HG03103 (cell line): ENCODE measurements around the gene SERPINB2.

Source experiments
- ATAC-seq: cut with Tn5 transposase; IDR thresholded peaks from one replicate; pipeline ENCODE4 v1.9.1; 2021; ENCODE audit warnings: low read depth; ENCODE audit not compliant: unreplicated experiment

The SERPINB2 gene

GRCh38 chr18:63887424-63887823, at the start of gene SERPINB2:
Gene SERPINB2 (plus strand): TSS chr18:63887705. CDS start chr18:63891445, 3,740 bp downstream.
- no peak for ATAC-seq

- no peak for ATAC-seq
Observed at GRCh38 chr18:63843008-63843407, 44.5 kb upstream of the SERPINB2 start.

GRCh38 chr18:63844254-63844653, 43.3 kb upstream of the SERPINB2 start:
- peak; percentile 68 for ATAC-seq

- ATAC-seq = no peak
Observed at GRCh38 chr18:63848159-63848558, 39.3 kb upstream of the SERPINB2 start.

- peak; percentile 72 for ATAC-seq
Observed at GRCh38 chr18:63850020-63850419, 37.5 kb upstream of the SERPINB2 start.

DNA sequence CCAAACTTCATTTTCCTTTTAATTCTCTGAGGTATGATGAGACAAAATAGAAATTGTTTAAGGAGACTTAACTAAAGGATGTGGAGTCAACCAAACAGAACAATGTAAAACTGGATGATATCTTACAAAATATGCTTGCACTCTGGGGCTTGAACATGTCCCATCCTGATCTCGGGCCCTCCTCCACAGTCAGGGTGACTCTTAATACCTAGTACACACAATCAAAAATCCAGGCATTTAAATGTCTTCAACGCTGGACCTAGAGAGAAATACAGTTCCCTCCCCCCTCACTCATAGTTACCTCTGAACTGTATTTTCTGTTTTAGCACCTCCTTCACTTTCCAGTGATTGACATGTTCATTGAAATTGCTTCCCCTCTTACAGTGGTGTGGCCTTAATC, 36.9 kb upstream of the SERPINB2 start:
- ATAC-seq = no peak

DNA sequence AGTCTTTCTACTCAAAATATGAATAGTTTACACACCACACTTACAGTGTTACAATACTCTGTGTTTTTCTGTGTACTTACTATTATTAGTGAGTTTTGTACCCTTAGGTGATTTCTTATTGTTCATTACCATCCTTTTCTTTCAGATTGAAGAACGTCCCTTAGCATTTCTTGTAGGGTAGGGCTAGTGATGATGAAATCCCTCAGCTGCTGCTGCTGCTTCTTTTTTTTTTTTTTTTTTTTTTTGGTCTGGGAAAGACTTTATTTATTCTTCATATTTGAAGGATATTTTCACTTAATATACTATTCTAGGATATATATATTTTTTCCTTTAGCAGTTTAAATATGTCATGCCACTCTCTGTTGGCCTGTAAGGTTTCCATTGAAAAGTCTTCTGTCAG, 29.0 kb upstream of the SERPINB2 start:
- ATAC-seq = no peak

GRCh38 chr18:63859781-63860475, 27.6 kb upstream of the SERPINB2 start:
- no peak for ATAC-seq

- no peak for ATAC-seq
Observed at GRCh38 chr18:63860531-63860930, 27.0 kb upstream of the SERPINB2 start.

GRCh38 chr18:63867368-63868125, 20.0 kb upstream of the SERPINB2 start:
- ATAC-seq = no peak

DNA sequence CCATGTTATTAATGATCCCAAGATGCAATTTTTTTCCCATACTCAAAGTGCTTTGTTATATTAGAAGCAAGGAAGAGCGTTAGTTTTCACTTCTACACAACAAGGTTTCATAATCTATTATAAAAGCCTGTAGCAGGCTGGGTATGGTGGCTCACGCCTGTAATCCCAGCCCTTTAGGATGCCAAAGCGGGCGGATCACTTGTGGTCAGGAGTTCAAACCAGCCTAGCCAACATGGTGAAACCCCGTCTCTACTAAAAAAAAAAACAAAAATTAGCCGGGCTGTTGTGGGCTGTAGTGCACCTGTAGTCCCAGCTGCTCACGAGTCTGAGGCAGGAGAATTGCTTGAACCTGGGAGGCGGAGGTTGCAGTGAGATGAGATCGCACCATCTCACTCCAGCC, 19.0 kb upstream of the SERPINB2 start:
- no peak for ATAC-seq

GRCh38 chr18:63869374-63869773, 18.1 kb upstream of the SERPINB2 start:
- no peak for ATAC-seq

- no peak for ATAC-seq
Observed at GRCh38 chr18:63869851-63870250, 17.7 kb upstream of the SERPINB2 start.

- ATAC-seq = no peak
Observed at GRCh38 chr18:63871836-63872235, 15.7 kb upstream of the SERPINB2 start.

DNA sequence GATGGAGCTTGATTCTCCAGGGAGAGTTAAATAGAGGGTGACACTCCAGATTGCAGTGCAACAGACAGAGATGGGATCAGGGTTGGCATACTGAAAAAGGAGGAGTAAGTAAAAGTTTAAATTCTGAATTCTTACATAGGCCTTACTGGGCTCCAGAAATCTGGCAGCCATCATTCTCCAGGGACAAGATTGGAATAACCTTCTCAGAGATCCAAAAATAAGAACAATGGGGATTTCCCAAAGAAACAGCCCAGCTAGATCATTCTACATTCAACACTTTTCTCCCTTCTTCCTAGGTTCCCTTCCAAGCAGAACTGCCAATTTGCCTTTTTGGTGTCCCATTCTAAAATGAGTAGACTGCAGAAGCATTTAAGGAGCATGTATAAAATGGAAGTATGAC, 14.9 kb upstream of the SERPINB2 start:
- ATAC-seq = no peak

- no peak for ATAC-seq
Observed at GRCh38 chr18:63878343-63878742, 9.2 kb upstream of the SERPINB2 start.

DNA sequence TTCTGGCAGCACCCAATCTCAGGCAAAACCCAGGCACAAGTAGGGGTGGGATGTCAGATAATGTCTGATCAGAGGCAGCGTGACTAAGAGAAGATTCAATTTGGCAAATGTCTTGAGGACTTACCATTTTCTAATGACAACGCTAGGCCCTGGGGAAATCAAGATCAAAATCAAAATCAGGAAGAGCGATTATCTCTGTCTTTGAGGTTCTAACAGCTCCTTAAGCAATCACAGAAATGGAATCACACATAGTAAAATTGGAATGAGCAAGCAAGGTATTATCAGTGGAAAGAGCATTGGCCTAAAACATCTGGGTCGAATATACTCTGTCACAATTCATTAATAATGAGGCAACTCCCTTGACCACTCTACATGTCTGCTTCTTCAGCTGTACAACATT, 8.6 kb upstream of the SERPINB2 start:
- ATAC-seq = no peak

DNA sequence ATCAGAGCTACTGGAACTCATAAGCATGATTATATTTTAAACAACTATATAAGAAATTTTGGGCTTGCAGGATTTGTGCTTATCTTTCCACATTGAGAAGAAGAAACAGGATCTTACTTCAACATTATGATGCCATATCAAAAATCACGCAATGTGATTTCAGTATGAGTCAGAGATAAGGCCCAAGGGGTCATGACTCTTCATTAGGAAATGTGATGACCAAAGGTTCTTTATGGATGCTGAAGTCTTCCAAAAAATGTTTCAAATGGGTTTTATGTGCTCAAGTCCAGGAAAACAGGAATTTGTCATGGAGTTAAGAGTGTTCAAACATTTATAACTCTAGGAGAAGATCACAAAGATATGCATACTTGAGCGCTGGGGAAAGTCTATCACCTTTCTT, 7.8 kb upstream of the SERPINB2 start:
- no peak for ATAC-seq

GRCh38 chr18:63881851-63882250, 5.7 kb upstream of the SERPINB2 start:
- no peak for ATAC-seq

DNA sequence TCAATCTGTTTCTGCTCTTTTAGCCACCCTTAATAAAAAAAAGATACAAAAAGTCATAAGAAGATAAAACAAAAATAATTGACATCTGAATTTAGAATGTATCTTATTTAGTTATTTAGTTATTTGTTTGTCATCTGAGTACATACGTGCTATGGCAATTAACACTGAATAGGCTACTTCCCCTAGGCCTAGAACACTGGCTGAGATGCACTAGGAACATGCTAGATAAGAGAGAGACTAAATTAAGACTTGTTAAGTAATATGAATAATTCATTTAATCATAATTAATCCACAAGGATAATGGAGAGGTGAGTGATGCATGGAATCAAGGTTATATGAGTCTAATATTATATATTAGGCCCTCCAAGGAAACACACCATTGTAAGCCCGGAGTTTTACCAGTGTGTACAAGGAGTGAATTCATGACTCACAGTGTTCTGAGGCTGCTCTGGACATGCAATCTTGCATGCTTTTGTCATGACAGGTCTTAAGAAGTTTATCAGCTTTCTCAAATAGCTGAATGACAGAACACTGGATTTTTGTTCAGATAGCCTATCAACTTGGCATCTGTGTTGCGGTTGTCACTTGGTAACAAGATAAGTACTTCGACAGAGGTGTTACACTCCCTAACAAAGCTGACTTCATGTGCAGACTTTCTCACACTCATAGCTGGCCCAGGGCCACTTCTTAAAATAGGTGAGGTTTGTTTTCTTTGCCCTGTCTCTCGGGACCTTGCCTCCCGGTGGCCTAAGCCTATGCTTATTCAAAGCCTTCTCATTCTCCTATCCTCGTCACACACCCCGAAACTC, 5.0 kb upstream of the SERPINB2 start:
- ATAC-seq = no peak

DNA sequence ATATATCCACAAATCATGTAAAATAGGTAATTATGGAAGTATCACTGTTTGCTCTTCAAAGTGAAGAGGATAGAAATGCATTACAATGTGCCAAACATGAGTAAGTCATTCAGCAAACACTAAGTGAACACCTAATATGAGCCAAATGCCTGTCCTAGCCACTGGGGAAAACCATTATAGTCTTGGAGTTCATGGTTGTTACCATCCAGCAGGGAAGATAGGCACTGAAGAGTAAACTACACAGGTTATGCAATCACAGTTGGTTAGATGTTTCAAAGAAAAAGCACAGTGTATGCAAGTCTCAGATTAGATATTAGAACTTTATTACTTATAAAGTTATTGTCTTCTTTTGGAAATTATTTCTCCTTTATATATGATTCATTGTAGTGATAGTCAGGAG, 3.9 kb upstream of the SERPINB2 start:
- ATAC-seq = no peak
